Suprapubic skin (tissue), 4 donors: ENCODE data around the gene GOLGA6B. TPM values are rescaled to one million over a fixed set of nuclear protein-coding genes. Genes with fewer than 3 reads are reported as not detected.
"Not testable (repeated sequence)": the region's sequence is repeated elsewhere in the genome, so short reads cannot be mapped to it uniquely, and the experiment has no call there.

Experiments
- DNase-seq, 2 donors: peaks; one replicate each; pipeline ENCODE4 v3.0.0-alpha.2; 2019; ENCODE audit warnings: low spot score in 2 of 2
- H3K27ac ChIP-seq: fragments of 200-600 bp; sonication (generic); one replicate; pipeline ENCODE4 v1.5.1; 2019
- H3K27me3 ChIP-seq: fragments of 200-600 bp; sonication (generic); one replicate; pipeline ENCODE4 v1.5.1; 2019
- H3K36me3 ChIP-seq: fragments of 200-600 bp; sonication (generic); one replicate; pipeline ENCODE4 v1.5.1; 2019
- H3K4me1 ChIP-seq: fragments of 200-600 bp; sonication (generic); one replicate; pipeline ENCODE4 v1.5.1; 2019
- H3K4me3 ChIP-seq: fragments of 200-600 bp; sonication (generic); one replicate; pipeline ENCODE4 v1.5.1; 2019; ENCODE audit warnings: mild to moderate bottlenecking
- H3K9me3 ChIP-seq: fragments of 200-600 bp; sonication (generic); one replicate; pipeline ENCODE4 v1.5.1; 2019
- EP300 ChIP-seq: sonication (generic); formaldehyde crosslinking; IDR thresholded peaks from one replicate; pipeline ENCODE4 v1.6.1; 2017; ENCODE audit warnings: antibody characterized with exemption
- POLR2A ChIP-seq, 2 donors: fragments of 450-650 bp; IDR thresholded peaks; one replicate each; pipeline ENCODE4 v1.6.1; 2017; ENCODE audit warnings: antibody characterized with exemption in 2 of 2, mild to moderate bottlenecking in 2 of 2, moderate library complexity in 2 of 2
- POLR2AphosphoS5 ChIP-seq, 3 donors: sonication (generic); formaldehyde crosslinking; IDR thresholded peaks; one replicate each; pipeline ENCODE4 v1.6.1; 2017; ENCODE audit warnings: antibody characterized with exemption in 3 of 3
- WGBS: methylation state at CpG from one replicate; pipeline ENCODE4 v1.1.5; 2018; 5-methylcytosine and 5-hydroxymethylcytosine counted together
- total RNA-seq, 4 donors: library from RNA; depleted of rRNA; stranded (reverse); fragments of >200 nt; gene quantifications; one replicate each; pipeline ENCODE4 v1.1.0, GENCODE V29; 2016
- TF ChIP-seq, protein P1 (sequence below), 2 donors: fragments of 200-600 bp in 1 of 2; fragments of 450-650 bp in 1 of 2; sonication (generic) in 1 of 2; IDR thresholded peaks; one replicate each; pipeline ENCODE4 v1.5.1; 2016 to 2019; ENCODE audit warnings: antibody characterized with exemption in 2 of 2, mild to moderate bottlenecking in 1 of 2, moderate library complexity in 1 of 2

Gene GOLGA6B
- total RNA-seq, 4 donors from 2014 or later = 0.80 TPM; not detected in 3

DNA sequence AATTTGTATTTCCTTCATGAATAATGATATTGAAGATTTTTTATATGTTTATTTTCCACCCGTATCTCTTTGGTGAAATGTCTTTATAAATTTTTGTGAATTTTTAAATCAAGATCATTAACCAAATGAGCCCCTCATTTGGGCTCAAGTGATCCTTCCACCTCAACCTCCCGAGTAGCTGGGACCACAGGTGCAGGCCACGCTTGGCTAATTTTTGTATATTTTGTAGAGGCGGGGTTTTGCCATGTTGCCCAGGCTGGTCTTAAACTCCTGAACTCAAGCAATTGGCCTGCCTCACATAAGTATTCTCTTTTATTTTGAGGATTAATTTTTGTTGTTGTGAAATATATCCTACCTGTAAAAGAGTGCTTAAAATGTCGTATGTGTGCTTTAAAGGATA lies 36.4 kb downstream of the GOLGA6B start:
- Histone ChIP-seq H3K4me1 (peaks cover 11% of the 10 kb centered on the region), H3K4me3 (no peak overlapping the region), H3K27me3 (no peaks in the 10 kb centered on the region), H3K36me3 (no peaks in the 10 kb centered on the region), H3K9me3 (no peaks in the 10 kb centered on the region), H3K27ac (no peak overlapping the region)
- TF ChIP-seq EP300 (no peak), POLR2AphosphoS5 (IDR thresholded peaks at IDR 0.05) (no peak), POLR2A (IDR thresholded peaks at IDR 0.05) (no peak)
- TF ChIP-seq, protein P1, sequence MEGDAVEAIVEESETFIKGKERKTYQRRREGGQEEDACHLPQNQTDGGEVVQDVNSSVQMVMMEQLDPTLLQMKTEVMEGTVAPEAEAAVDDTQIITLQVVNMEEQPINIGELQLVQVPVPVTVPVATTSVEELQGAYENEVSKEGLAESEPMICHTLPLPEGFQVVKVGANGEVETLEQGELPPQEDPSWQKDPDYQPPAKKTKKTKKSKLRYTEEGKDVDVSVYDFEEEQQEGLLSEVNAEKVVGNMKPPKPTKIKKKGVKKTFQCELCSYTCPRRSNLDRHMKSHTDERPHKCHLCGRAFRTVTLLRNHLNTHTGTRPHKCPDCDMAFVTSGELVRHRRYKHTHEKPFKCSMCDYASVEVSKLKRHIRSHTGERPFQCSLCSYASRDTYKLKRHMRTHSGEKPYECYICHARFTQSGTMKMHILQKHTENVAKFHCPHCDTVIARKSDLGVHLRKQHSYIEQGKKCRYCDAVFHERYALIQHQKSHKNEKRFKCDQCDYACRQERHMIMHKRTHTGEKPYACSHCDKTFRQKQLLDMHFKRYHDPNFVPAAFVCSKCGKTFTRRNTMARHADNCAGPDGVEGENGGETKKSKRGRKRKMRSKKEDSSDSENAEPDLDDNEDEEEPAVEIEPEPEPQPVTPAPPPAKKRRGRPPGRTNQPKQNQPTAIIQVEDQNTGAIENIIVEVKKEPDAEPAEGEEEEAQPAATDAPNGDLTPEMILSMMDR (IDR thresholded peaks at IDR 0.05) = no peak
- no peak for DNase-seq
- 84% methylated on average over 5 of the region's 5 CpGs for WGBS

DNA sequence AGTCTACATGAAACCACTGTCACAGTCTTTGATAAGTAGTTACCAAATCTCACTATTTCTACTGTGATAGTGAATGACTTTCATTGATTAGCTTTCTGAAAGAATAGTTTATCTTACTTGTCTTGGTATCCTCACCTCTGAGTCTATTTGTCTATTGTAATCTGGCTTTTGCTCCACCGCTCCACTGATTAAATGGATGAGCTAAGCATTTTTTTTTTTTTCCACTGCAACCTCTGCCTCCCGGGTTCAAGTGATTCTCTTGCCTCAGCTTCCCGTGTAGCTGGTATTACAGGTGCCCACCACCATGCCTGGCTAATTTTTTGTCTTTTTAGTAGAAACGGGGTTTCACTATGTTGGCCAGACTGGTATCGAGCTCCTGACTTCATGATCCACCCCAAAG lies 44.4 kb downstream of the GOLGA6B start:
- no peaks in the 10 kb centered on the region for H3K9me3 ChIP-seq
- no peak overlapping the region for H3K4me3 ChIP-seq
- 93% methylated on average over 5 of the region's 5 CpGs for WGBS
- H3K27ac ChIP-seq = no peak overlapping the region
- no peaks in the 10 kb centered on the region for H3K36me3 ChIP-seq
- no peaks in the 10 kb centered on the region for H3K27me3 ChIP-seq
- TF ChIP-seq EP300 (no peak), POLR2A (IDR thresholded peaks at IDR 0.05) (no peak), POLR2AphosphoS5 (IDR thresholded peaks at IDR 0.05) (no peak)
- TF ChIP-seq, protein P1 (IDR thresholded peaks at IDR 0.05) = no peak
- DNase-seq = no peak
- no peaks in the 10 kb centered on the region for H3K4me1 ChIP-seq

DNA sequence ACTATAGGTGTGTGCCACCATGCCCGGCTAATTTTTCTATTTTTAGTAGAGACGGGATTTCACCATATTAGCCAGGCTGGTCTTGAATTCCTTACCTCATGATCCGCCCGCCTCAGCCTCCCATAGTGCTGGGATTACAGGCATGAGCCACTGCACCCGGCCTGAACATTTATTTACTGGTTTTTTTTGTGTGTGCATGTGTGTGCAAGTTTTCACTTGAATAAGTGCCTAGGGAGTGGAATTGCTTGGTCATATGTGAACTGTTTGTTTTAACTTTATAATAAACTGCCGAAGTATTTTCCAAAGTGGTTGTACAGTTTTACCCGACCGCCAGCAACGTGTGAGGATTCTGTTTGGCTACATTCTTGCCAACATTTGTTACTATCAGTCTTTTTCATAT lies 45.6 kb downstream of the GOLGA6B start:
- TF ChIP-seq POLR2A (IDR thresholded peaks at IDR 0.05) (no peak), POLR2AphosphoS5 (IDR thresholded peaks at IDR 0.05) (no peak), EP300 (no peak)
- TF ChIP-seq, protein P1 (IDR thresholded peaks at IDR 0.05) = no peak
- WGBS = 63% methylated on average over 9 of the region's 9 CpGs

DNA sequence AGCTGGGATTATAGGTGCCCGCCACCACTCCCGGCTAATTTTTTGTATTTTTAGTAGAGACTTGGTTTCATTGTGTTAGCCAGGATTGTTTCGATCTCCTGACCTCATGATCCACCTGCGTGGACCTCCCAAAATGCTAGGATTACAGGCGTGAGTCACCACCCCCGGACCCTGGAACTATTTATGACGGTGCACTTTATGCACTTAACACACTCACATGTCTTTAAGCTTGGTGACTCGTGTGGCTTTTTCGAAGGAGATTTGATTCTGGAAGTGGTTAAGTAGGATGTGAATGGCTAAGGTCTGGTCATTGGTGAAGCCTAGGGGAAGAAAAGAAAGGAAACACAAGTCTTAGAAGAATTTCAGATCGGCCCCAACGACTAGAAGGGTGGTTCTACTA lies 51.8 kb downstream of the GOLGA6B start:
- no peaks in the 10 kb centered on the region for H3K4me1 ChIP-seq
- H3K4me3 ChIP-seq = no peak overlapping the region
- no peak for DNase-seq
- no peak overlapping the region for H3K27ac ChIP-seq
- no peak for TF ChIP-seq POLR2A (IDR thresholded peaks at IDR 0.05)
- no peak for TF ChIP-seq POLR2AphosphoS5 (IDR thresholded peaks at IDR 0.05)
- no peak for TF ChIP-seq EP300
- TF ChIP-seq, protein P1 (IDR thresholded peaks at IDR 0.05) = no peak
- WGBS = 95% methylated on average over 11 of the region's 11 CpGs
- H3K27me3 ChIP-seq = no peaks in the 10 kb centered on the region
- no peaks in the 10 kb centered on the region for H3K9me3 ChIP-seq
- H3K36me3 ChIP-seq = no peaks in the 10 kb centered on the region

More for the DNA sequence above, 45.6 kb downstream of the GOLGA6B start:
- H3K4me3 ChIP-seq = no peak overlapping the region
- H3K9me3 ChIP-seq = no peaks in the 10 kb centered on the region
- no peak for DNase-seq
- H3K36me3 ChIP-seq = no peaks in the 10 kb centered on the region
- no peak overlapping the region for H3K27ac ChIP-seq
- H3K27me3 ChIP-seq = no peaks in the 10 kb centered on the region
- no peaks in the 10 kb centered on the region for H3K4me1 ChIP-seq

DNA sequence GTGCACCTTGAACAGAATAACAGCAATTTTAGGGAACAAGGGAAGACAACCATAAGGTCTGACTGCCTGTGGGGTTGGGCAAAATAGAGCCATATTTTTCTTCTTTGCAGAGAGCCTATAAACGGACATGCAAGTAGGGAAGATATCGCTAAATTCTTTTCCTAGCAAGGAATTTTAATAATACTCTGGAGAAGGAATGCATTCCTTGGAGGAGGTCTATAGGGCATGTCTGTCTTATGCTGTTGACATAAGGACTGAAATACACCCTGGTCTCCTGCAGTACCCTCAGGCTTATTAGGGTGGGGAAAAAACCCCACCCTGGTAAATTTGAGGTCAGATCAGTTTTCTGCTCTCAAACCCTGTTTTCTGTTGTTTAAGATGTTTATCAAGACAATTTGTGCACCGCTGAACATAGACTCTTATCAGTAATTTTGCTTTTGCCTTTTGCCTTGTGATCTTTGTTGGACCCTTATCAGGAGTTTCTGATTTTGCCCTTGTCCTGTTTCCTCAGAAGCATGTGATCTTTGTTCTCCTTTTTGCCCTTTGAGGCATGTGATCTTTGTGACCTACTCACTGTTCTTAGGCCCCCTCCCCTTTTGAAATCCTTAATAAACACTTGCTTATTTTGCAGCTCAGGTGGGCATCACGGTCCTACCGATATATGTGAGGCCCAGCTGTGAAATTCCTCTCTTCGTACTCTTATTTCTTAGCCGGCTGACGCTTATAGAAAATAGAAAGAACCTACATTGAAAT lies 54.2 kb downstream of the GOLGA6B start:
- DNase-seq, H3K9me3 ChIP-seq, H3K27ac ChIP-seq, H3K4me3 ChIP-seq, H3K4me1 ChIP-seq, H3K27me3 ChIP-seq: not testable (repeated sequence)
- WGBS = 86% methylated on average over 8 of the region's 8 CpGs
- H3K36me3 ChIP-seq = peaks cover 22% of the 10 kb centered on the region

Other genes starting within 250 kb of the GOLGA6B start
- 10 to 100 TPM; 73.1 to 84.8 (median 78.0) TPM for gene ARIH1, start 180.4 kb upstream of the GOLGA6B start, total RNA-seq
- gene HIGD2B, start 31.5 kb downstream of the GOLGA6B start, total RNA-seq = not detected
- 10 to 100 TPM; 10.8 to 53.9 (median 21.2) TPM for gene BBS4, start 31.5 kb downstream of the GOLGA6B start, total RNA-seq
- 10 to 100 TPM; 39.8 to 81.3 (median 52.7) TPM for gene ADPGK, start 129.1 kb downstream of the GOLGA6B start, total RNA-seq